ENCODE data around the gene HS6ST3.

HS6ST3 gene

GRCh38 chr13:96273196-96273595 is 183.3 kb downstream of the HS6ST3 start:
- H3K9me3 ChIP-seq (ENCODE audit: control insufficient read depth, insufficient read depth, low read length) = no peaks in the 10 kb centered on the region
- H3F3A ChIP-seq (ENCODE audit: control insufficient read depth, insufficient read depth) = no peaks in the 10 kb centered on the region
- H3K27me3 ChIP-seq (ENCODE audit: control insufficient read depth, low read length) = no peaks in the 10 kb centered on the region
- TF ChIP-seq CTCF (IDR thresholded peaks at IDR 0.05; ENCODE audit: low read depth, low read length, poor library complexity, severe bottlenecking) (no peak), EZH2phosphoT487 (IDR thresholded peaks at IDR 0.05; ENCODE audit: borderline replicate concordance, low read length) (no peak)
- no peak overlapping the region for H3K4me3 ChIP-seq (ENCODE audit: low read length)
- H3K9me2 ChIP-seq (replicated peaks; ENCODE audit: control insufficient read depth, low read length) = no peaks in the 10 kb centered on the region
- H3K4me1 ChIP-seq (ENCODE audit: control insufficient read depth, low read length) = no peaks in the 10 kb centered on the region
- H3K27ac ChIP-seq (ENCODE audit: low read depth, low read length) = no peak overlapping the region
- H3K4me2 ChIP-seq (ENCODE audit: low read length) = no peak overlapping the region
- H4K20me1 ChIP-seq (ENCODE audit: control insufficient read depth, insufficient read depth, low read depth, low read length) = no peaks in the 10 kb centered on the region
- no peaks in the 10 kb centered on the region for H3K79me2 ChIP-seq (ENCODE audit: control insufficient read depth, low read length)
- H3K36me3 ChIP-seq (ENCODE audit: control insufficient read depth, low read length) = no peaks in the 10 kb centered on the region

GRCh38 chr13:96274046-96274445 is 184.1 kb downstream of the HS6ST3 start:
- Histone ChIP-seq H3F3A (ENCODE audit: control insufficient read depth, insufficient read depth) (no peaks in the 10 kb centered on the region), H4K20me1 (ENCODE audit: control insufficient read depth, insufficient read depth, low read depth, low read length) (no peaks in the 10 kb centered on the region), H3K9me2 (replicated peaks; ENCODE audit: control insufficient read depth, low read length) (no peaks in the 10 kb centered on the region), H3K9me3 (ENCODE audit: control insufficient read depth, insufficient read depth, low read length) (no peaks in the 10 kb centered on the region), H3K4me1 (ENCODE audit: control insufficient read depth, low read length) (no peaks in the 10 kb centered on the region), H3K27me3 (ENCODE audit: control insufficient read depth, low read length) (no peaks in the 10 kb centered on the region), H3K27ac (ENCODE audit: low read depth, low read length) (no peak overlapping the region), H3K4me3 (ENCODE audit: low read length) (no peak overlapping the region), H3K79me2 (ENCODE audit: control insufficient read depth, low read length) (no peaks in the 10 kb centered on the region), H3K4me2 (ENCODE audit: low read length) (no peak overlapping the region), H3K36me3 (ENCODE audit: control insufficient read depth, low read length) (no peaks in the 10 kb centered on the region)
- TF ChIP-seq CTCF (IDR thresholded peaks at IDR 0.05; ENCODE audit: low read depth, low read length, poor library complexity, severe bottlenecking) (no peak), EZH2phosphoT487 (IDR thresholded peaks at IDR 0.05; ENCODE audit: borderline replicate concordance, low read length) (no peak)

GRCh38 chr13:96279904-96280303 is 190.0 kb downstream of the HS6ST3 start:
- Histone ChIP-seq H4K20me1 (ENCODE audit: control insufficient read depth, insufficient read depth, low read depth, low read length) (no peaks in the 10 kb centered on the region), H3K4me2 (ENCODE audit: low read length) (no peak overlapping the region), H3K4me1 (ENCODE audit: control insufficient read depth, low read length) (no peaks in the 10 kb centered on the region), H3K4me3 (ENCODE audit: low read length) (no peak overlapping the region), H3K36me3 (ENCODE audit: control insufficient read depth, low read length) (no peaks in the 10 kb centered on the region), H3K9me3 (ENCODE audit: control insufficient read depth, insufficient read depth, low read length) (no peaks in the 10 kb centered on the region), H3F3A (ENCODE audit: control insufficient read depth, insufficient read depth) (no peaks in the 10 kb centered on the region), H3K9me2 (replicated peaks; ENCODE audit: control insufficient read depth, low read length) (no peaks in the 10 kb centered on the region), H3K27me3 (ENCODE audit: control insufficient read depth, low read length) (no peaks in the 10 kb centered on the region), H3K27ac (ENCODE audit: low read depth, low read length) (no peak overlapping the region), H3K79me2 (ENCODE audit: control insufficient read depth, low read length) (no peaks in the 10 kb centered on the region)
- TF ChIP-seq CTCF (IDR thresholded peaks at IDR 0.05; ENCODE audit: low read depth, low read length, poor library complexity, severe bottlenecking) (no peak), EZH2phosphoT487 (IDR thresholded peaks at IDR 0.05; ENCODE audit: borderline replicate concordance, low read length) (no peak)

- no peaks in the 10 kb centered on the region for H3K27me3 ChIP-seq (ENCODE audit: control insufficient read depth, low read length)
These were observed 195.1 kb downstream of the HS6ST3 start for GRCh38 chr13:96284971-96285370.

More at GRCh38 chr13:96284971-96285370, 195.1 kb downstream of the HS6ST3 start:
- TF ChIP-seq EZH2phosphoT487 (IDR thresholded peaks at IDR 0.05; ENCODE audit: borderline replicate concordance, low read length) (no peak), CTCF (IDR thresholded peaks at IDR 0.05; ENCODE audit: low read depth, low read length, poor library complexity, severe bottlenecking) (no peak)
- no peaks in the 10 kb centered on the region for H3K4me1 ChIP-seq (ENCODE audit: control insufficient read depth, low read length)
- no peaks in the 10 kb centered on the region for H3F3A ChIP-seq (ENCODE audit: control insufficient read depth, insufficient read depth)
- no peak overlapping the region for H3K4me3 ChIP-seq (ENCODE audit: low read length)
- no peaks in the 10 kb centered on the region for H3K79me2 ChIP-seq (ENCODE audit: control insufficient read depth, low read length)
- no peak overlapping the region for H3K27ac ChIP-seq (ENCODE audit: low read depth, low read length)
- H3K36me3 ChIP-seq (ENCODE audit: control insufficient read depth, low read length) = no peaks in the 10 kb centered on the region
- no peaks in the 10 kb centered on the region for H4K20me1 ChIP-seq (ENCODE audit: control insufficient read depth, insufficient read depth, low read depth, low read length)
- no peak overlapping the region for H3K4me2 ChIP-seq (ENCODE audit: low read length)
- H3K9me3 ChIP-seq (ENCODE audit: control insufficient read depth, insufficient read depth, low read length) = no peaks in the 10 kb centered on the region
- H3K9me2 ChIP-seq (replicated peaks; ENCODE audit: control insufficient read depth, low read length) = no peaks in the 10 kb centered on the region

Data from DOHH2 (cell line).